Inflammatory macrophage treated with lipopolysaccharide for 1 hour (primary cell): ENCODE data around the gene FAM186B.

ENCODE experiments used
- DNase-seq, 2 donors: peaks; one replicate each; pipeline ENCODE4 v3.0.0-alpha.2; 2020 to 2022

Gene FAM186B

GRCh38 chr12:49552014-49552413 is 53.4 kb downstream of the FAM186B start:
- DNase-seq: no peak

- DNase-seq: no peak
Observed at GRCh38 chr12:49550693-49551252, 54.7 kb downstream of the FAM186B start.

- DNase-seq: no peak
Observed at GRCh38 chr12:49549735-49550692, 55.4 kb downstream of the FAM186B start.

- no peak for DNase-seq
Observed at GRCh38 chr12:49548822-49549648, 56.4 kb downstream of the FAM186B start.

GRCh38 chr12:49548481-49548821 is 57.0 kb downstream of the FAM186B start:
- no peak for DNase-seq

- no peak for DNase-seq
Observed at GRCh38 chr12:49547090-49547690, 58.2 kb downstream of the FAM186B start.

GRCh38 chr12:49546481-49546880 is 59.0 kb downstream of the FAM186B start:
- no peak for DNase-seq

GRCh38 chr12:49545815-49546214 is 59.6 kb downstream of the FAM186B start:
- DNase-seq: no peak

GRCh38 chr12:49543914-49544815 is 61.3 kb downstream of the FAM186B start:
- no peak for DNase-seq

GRCh38 chr12:49543221-49543913 is 62.1 kb downstream of the FAM186B start:
- no peak for DNase-seq

- DNase-seq: no peak
Observed at GRCh38 chr12:49542592-49543160, 62.8 kb downstream of the FAM186B start.

GRCh38 chr12:49541911-49542505 is 63.4 kb downstream of the FAM186B start:
- DNase-seq: no peak

- no peak for DNase-seq
Observed at GRCh38 chr12:49541140-49541861, 64.1 kb downstream of the FAM186B start.

- DNase-seq: no peak
Observed at GRCh38 chr12:49540229-49541139, 65.0 kb downstream of the FAM186B start.

- DNase-seq: no peak
Observed at GRCh38 chr12:49539406-49540228, 65.8 kb downstream of the FAM186B start.

GRCh38 chr12:49538510-49539403 is 66.7 kb downstream of the FAM186B start, which contains the start of gene KCNH3:
KCNH3 (plus strand) TSS chr12:49539030; CDS start chr12:49539417, 387 bp downstream.
- DNase-seq: peak; percentile 45 to 65
